EL (cell line): ENCODE results near the gene FBXW5.

Source experiments
- DNase-seq: peaks from one replicate; pipeline ENCODE4 v3.0.0-alpha.2; 2016

Gene FBXW5

DNA sequence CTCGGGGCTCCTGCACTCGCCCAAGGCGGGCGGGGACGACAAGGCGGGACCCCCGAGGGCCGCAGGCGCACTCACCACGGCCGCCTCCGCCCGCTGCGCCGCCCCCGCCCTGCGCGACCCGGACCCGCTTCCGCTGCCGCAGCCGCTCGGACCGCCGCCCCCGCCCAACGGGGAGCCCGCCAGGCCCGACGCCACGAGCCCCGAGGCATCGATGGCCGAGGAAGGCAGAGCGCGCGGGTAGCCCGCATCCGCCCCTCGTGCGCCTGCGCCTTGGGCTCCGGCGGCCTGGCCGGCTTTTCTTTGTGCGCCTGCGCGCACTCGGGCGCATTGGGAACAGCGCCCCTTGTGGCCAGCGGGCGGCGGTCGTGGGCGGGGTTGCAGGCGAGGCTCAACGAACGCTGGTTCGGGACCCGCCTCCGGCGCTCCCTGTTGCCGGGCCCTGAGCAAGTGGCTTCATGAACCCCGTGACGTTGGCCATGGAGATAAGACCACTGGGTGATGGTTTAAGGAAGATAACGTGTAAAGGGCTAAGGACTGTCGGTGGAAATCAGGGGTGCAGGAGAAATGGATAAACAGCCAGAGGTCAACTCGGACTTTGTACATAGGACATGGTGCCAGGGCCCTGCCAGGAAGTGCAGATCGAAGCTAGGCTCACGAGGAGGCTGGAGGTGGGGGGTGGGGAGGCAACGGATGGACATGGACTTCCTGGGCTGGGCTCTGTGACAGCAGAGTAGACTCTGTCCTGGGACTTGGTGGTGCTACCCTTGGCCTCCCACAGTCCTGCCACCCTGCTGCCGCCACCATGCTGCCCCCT, at the start of gene FBXW5, which contains the start of gene C8G:
TSS of gene FBXW5 (minus strand) at position 220 of the 814 bp plus-strand sequence. CDS start 655 bp downstream, outside the sequence.
TSS of gene C8G (plus strand) at position 725 of the 814 bp plus-strand sequence. CDS start at position 803, 78 bp downstream.
- peak; percentile 93 for DNase-seq

GRCh38 chr9:136992819-136993369, 48.4 kb upstream of the FBXW5 start:
- DNase-seq, result no peak

- DNase-seq, result peak; percentile 89
Observed at GRCh38 chr9:136991993-136992818, 47.7 kb upstream of the FBXW5 start, which contains the start of gene PAXX. Gene PAXX (plus strand): TSS chr9:136992422. CDS start chr9:136992444, 22 bp downstream.

- no peak for DNase-seq
Observed at GRCh38 chr9:136990242-136990911, 45.8 kb upstream of the FBXW5 start.

GRCh38 chr9:136988872-136989271, 44.3 kb upstream of the FBXW5 start:
- no peak for DNase-seq

- DNase-seq, result no peak
Observed at GRCh38 chr9:136985853-136986252, 41.3 kb upstream of the FBXW5 start.

DNA sequence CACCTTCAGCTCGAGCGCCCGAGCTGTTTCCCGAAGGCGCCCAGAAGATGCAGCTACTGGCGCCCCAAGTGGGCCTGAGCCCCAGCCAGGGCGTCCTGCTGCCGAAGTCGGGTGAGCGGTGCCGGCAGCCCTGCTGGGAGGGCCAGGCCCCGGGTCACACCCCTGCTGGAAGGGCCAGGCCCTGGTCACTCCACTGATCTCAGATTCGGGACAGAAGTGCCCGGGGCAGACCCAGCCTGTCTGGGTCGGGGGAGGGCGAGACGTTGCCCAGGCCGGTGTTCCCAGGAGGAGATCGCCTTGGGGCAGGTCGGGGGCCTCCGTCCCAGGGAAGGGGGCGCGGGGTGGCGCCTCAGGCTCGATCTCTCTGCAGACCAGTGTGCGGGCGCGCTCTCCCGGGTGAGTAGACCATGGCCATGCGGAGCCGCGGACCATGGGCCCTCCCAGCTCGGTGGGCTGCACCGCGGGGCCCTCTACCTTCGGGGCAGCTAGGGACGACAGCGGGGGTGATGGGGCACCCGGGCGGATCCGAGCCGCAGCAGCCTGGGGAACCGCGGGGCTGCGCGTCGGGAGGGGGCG, 40.6 kb upstream of the FBXW5 start:
- DNase-seq, result no peak

DNA sequence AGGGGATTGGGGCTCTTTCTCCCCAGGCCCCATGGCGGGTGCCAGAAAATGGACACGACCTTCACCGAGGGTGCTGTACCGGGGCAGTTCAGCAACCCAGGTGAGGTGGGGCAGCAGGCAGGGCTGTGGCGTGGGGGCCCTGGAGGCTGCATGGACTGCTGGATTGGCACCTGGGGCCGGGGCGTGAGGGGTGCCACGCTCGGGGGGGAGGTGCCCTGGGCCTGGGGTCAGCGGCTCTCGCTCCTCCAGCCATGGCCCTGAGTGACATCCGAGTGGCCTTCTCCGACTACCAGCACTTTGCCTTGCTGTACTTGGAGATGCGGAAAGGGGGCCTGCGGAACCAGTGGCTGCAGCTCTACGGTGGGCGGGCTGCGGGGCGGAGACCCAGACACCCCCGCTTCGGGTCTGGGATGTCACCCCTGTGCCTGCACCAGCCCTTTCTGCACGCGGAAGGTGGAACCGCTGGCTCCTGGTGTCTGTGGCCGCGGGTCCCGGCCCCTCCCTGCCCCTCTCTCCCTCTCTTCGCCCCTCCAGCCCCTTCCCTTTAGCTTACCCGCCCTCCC, 40.0 kb upstream of the FBXW5 start:
- no peak for DNase-seq

DNA sequence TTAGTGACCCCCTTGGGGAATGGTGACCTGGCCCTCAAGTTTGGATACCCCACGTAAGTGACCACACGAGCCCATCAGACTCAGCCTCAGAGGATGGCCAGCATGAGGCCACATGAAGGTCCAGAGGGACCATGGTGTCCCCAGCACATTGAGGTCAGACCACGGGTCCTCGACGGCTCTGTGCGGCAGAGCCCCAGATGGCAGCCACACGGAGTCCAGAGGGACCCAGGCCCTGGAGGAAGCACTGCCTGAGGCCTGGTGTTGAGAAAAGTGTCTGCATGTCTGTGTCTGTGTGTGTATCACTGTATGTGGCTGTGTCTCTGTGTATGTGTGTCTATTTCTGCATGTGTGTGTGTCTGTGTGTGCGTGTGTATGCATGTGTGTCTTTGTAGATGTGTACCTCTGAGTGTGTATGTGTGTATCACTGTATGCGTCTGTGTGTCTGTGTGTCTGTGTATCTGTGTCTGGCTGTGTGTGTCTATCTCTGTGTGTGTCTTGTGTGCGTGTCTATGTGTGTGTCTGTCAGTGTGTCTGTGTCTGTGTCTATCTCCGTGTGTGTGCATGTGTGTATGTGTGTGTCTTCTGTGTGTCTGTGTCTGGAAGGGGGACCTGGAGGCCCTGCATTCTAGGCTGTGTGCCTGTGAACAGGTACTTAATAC, 39.2 kb upstream of the FBXW5 start:
- no peak for DNase-seq

DNA sequence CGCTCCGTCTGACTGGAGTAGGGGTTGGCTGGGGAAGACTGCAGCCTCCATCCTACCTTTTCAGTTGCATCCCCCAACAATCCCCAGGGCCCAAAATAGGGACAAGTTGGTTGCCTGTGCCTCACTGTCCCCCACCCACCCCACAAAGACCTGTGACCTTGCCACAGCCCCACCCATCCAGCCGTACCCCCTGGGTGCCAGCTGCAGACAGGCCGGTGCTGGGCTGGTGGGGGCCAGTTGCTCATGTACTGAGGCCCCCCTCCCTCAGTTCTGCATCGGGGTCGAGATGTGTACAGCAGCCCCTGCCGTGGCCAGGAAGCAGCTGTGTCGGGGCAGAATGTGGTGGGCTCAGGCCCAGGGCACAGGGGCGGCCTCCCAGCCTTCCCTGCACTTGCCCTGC, 38.6 kb upstream of the FBXW5 start:
- DNase-seq, result no peak

DNA sequence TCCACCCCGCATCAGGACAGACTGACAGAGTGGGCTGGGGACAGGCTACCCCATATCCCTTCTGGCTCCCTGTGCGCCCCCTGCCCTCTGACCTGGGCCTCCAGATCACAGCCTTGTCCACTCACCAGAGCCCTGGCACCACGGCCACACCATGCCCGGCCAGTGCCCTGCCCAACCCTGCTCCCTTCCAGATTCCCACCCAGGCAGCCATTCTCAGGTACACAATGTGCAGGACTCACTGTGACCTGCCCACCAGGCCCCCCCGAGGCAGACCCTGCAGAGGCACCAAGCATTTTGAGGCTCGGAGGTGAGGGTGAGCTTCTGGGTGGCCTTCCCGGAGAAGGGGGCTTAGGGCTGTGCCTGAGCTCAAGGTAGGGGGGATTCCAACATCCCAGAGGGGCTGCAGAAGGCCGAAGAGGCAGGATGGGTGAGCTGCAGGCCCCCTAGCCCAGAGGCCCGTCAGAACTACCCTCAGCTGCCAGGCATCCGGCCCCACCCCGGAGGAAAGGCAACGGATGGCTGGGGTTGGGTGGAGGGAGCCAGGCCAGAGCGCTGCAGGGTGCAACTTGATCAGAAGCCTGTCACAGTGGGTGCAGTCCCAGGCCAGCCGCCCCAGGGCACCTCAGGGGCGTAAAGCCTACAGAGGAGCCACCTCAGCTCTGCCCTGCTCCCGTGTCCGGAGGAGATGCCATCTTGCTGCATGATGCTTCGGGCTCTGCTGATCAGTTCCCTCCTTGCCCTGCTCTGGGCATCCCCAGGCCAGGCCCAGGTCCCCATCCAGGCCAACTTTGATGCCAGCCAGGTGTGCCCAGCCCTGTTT, 37.9 kb upstream of the FBXW5 start, which contains the start of gene LCNL1:
TSS of gene LCNL1 (plus strand) at position 762 of the 820 bp plus-strand sequence. CDS start 594 bp downstream, outside the sequence.
- no peak for DNase-seq

DNA sequence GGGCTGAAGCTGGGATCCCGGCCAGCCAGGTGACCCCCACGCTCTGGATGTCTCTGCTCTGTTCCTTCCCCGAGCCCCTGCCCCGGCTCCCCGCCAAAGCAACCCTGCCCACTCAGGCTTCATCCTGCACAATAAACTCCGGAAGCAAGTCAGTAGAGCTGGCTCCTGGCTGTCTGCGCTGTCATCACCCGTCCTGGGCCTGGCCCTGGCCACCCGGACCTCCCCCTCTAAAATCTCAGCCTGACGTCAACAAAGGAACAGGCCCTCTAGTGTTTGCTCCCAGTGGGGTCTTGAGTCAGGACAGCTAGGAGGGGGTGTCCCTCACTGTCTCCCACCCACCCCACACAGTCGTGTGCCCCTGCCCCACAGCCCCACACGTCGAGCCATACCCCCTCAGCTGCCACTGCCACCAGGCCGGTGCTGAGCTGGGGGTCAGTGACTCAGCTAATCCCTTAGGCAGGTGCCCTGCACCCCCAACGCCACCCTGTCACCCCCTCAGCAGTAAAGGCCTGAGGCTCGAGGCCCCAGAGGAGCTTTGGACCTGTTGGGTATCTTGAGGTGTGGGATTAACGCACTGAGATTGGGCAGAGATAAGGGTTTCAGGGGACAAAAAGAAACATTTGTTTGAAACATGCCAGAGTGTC, 37.2 kb upstream of the FBXW5 start:
- no peak for DNase-seq

DNA sequence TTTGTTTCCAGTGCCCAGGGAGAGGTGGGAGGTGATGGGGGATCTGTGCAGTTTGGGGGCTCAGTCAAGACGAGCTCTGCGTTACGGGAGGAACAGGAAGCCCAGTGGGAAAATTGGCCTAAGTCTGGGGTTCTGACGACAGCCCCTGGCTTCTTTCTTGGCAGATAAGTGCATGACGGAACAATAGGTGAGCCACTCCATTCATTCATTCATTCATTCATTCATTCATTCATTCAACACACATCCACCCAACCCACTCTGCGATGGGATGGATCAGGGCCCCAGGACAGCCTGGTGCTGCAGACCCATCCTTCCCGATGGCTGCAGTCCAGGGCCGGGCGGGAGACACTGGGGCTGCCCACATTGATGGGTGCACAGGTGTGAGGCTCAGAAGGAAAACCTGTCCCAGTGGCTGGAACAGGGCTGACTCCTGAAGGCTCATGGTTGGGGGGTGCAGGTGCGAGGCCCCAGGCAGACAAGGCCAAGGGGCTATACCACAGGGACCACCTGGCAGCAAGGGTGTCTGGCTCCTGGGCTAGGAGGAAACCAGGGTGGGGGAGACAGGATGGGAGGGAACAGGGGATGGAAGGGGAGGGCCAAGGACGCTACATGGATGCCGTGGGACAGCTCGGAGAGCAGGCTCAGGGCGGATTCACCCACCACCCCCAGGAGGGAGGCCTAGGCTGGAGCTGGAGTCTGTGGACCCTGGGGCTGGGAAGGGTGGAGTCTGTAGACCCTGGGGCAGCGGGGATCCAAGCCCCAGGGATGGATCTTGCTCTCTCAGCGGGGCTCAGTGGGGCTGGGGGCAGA, 36.3 kb upstream of the FBXW5 start:
- DNase-seq, result no peak

- DNase-seq, result no peak
Observed at GRCh38 chr9:136979769-136980587, 35.4 kb upstream of the FBXW5 start.

- DNase-seq, result no peak
Observed at GRCh38 chr9:136978865-136979544, 34.5 kb upstream of the FBXW5 start.

DNA sequence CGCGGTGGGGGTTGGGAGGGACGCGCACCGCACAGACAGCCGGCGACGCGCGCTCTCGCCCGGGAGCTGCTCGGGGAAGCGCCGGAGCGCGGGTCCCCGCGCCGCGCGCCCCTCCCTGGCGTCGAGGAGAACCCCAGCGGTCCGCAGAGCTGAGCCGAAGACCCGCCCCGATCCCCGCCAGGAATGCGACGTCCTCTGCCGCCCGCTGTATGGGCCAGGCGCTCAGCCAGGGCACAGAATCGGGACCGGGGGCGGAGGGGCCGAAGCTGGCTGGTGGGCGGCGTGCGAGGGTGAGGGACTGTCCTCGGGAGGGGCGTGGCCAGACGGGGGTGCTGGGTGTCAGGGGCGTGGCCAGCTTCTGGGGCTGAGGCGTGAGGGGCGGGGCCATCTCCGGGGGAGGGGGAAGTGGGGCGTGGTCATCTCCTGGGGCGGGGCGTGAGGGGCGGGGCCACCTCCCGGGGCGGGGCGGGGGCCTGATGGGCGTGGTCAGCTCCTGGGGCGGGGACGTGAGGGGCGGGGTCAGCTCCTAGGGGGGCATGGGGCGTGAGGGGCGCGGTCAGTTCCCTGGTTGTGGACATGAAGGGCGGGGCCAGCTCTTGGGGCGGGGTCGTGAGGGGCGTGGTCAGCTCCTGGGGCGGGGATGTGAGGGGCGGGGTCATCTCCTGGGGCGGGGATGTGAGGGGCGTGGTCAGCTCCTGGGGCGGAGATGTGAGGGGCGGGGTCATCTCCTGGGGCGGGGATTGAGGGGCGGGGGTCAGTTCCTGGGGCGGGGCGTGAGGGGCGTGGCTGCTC, 33.7 kb upstream of the FBXW5 start:
- peak; percentile 51 for DNase-seq

DNA sequence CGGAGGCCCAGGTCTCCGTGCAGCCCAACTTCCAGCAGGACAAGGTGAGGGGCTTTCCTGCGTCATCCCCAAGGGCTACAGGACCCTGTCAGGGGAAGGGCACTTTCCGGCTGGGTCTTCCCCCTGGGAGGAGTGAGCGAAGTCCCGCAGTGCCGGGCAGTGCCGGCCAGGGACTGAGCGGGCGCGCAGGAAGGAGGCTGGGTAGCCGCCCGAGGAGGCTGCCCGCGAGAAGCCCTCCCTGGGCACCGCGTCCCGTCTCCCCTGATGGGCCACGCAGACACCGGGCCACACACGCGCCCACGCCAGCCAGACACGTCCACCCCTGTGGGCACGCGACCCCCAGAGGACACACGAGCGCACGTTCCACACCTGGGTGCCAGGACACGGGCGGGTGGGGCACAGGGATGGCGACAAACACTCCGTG, 33.1 kb upstream of the FBXW5 start:
- DNase-seq, result no peak
